GM12891 (cell line): ENCODE results near the gene C11orf54.

Experiments used
- POLR2A ChIP-seq: IDR thresholded peaks from 2 replicates; pipeline ENCODE4 v1.6.1; 2011; ENCODE audit warnings: low read depth, low read length, control low read depth
- POLR2AphosphoS5 ChIP-seq: IDR thresholded peaks from 2 replicates; pipeline ENCODE4 v1.6.1; 2011; ENCODE audit warnings: low read depth, low read length, control low read depth

DNA sequence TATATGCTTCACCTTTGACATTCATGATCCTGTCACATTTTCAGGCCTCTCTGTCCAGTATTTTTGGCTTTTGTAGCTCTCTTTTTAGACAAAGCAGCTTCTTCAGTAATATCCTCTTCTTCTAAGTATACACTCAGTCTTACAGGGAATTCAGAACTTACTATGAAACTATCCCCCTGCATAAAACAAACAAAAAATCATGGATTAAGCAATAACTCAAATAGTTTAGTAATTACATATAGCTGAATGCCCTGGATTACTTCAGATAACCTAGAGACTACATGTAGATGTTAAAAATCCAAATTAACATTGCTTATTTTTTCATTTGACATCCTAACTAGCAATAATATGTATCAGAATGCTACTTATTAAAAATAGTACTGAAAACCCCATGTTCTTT is 5.3 kb upstream of the C11orf54 start:
- TF ChIP-seq POLR2A (no peak), POLR2AphosphoS5 (no peak)
